Right forelimb (tissue), 1 donor: ENCODE measurements around the gene ARSJ.

ENCODE experiments used
- DNase-seq: peaks from one replicate; pipeline ENCODE4 v3.0.0-alpha.2; 2018

Gene ARSJ

DNA sequence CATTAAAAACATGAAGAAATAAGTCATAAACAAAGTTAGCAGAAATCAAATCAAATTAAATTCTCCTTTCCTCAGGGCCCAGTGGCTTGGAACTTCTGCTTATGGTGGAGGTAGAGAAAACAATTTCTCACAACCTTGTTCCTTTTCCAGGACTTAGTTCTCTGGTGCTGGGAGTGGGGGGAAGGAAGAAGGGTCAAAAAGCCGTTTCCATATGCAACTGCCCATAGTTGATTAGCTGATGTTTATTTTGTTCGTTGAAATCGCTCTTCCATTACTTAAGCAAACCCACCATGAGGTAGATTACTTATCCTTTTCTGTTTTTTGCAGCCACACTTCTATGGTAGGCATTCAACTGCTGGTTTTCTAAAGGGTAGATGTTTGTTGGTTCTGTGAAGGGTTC, 94.2 kb downstream of the ARSJ start:
- no peak for DNase-seq

DNA sequence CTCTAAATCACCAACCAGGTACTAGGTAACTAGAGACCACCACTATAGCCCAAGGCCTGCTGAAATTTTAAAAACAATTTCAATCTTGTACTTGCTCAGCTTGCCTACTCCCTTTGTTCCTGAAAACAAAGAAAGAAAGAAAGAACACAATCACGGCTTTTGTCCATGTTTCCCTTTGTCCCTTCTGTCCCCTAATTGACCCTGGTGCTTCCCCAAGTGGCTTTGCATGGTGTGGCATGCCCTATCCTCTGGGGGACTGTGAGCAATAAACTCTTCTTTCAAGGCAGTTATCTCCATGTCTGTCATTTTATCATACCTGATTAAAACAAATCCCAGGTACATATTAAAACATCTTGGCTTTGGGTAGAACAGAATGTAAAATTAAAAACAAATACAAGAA, 94.8 kb downstream of the ARSJ start:
- no peak for DNase-seq

DNA sequence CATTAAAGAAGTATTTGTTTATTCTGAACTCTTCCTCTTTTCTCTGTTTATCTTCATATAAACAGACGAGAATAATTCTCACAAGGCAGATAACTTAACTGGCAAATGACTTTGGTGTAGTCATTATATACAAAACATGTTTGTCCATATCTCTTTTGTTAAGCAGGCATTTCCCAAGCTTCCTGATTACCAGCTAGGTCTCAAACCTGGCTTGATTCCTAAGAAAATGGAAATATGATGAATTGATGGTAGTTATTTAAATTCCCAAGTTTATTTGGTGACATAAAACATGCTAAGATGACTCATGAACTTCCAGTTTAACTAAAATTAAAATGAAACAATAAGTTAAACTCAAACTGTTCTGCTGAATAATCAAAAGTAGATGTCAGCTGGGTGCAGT, 96.8 kb downstream of the ARSJ start:
- no peak for DNase-seq

DNA sequence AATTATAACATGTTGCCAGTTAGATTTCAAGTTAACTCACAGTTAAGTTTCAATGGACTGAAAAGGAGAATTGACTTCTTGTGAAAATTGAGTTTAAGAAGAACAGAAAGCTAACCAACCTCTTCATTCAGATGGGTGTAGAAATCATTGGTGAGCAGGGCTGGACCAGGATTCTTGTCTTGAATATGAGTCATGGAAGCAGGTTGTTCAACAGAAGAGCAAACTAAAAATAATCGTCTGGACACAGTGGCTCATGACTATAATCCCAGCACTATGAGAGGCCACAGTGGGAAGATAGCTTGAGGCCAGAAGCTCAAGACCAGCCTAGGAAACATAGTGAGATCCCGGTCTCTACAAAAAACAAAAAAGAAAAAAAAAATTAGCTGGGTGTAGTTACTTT, 98.2 kb downstream of the ARSJ start:
- DNase-seq = no peak

DNA sequence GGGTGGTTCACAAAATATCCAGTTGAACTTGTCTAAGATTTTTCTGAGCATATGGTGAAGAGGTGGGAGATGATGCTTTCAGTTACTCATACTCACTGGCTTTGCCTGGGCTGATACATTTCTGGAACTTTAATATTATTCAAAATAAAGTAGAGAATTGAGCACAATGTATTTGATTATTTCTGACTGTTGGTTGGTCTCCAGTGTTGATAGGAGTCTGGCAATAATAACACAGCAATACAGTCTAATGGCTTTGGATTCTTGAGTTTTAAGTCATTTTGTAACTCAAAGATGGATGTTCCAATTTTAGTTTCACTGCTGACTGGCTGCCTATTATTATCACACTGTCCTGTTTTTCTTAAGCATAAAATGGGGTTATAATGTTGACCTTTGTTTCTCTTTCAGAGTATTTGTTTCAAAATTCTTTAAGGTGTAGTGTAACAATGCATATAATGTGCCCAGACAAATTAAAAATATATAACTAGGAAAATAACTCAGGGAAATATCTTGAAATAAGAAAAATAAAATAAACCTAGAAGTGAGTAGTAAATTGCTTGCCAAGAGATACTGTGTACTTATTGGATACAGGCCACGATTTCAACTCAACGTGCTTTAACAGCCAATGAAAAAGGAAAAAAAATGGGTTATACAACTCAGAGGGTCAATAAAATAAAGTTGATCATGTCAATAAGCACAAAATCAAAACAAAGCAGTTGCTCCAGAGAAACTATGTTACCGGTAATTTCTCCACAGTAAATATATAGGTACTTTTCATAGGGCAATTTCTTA, 99.0 kb downstream of the ARSJ start:
- DNase-seq = no peak

DNA sequence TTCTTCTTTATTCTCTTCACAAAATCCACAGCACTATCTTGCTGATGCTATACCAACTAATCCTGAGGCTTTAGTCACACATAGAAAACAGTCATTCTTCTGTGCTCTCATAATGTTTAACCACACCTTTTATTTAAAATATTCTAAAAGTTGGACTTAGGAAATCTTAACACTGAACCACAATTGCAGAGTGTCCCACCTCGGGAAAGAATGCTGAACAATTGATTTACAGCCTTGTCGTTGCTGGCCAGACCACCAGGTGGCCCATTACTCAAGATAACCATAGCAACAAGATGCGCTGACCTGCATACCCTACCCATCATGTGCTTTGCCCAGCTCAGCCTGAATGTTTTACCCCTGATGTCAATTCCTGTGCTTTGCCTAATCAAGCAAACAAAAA, 100.8 kb downstream of the ARSJ start:
- no peak for DNase-seq

DNA sequence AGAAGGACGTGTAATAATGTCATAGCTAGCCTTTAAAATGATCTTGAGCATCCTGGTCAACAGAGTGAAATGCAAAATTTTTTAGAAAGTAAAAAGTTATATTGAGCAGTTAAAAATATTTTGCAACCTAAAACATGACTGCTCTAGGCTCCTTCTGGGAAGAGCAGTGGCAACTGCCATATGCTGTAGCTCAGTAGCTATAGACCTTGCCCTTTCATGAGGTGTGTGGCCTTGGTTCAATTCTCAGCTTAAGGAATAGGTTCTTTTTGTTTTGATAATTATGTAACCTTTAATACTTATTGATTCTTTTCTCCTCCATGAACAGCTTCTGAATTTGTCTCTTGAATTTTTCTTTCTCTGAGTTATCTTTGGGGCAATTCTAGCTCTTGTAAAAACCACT, 105.0 kb downstream of the ARSJ start:
- no peak for DNase-seq

DNA sequence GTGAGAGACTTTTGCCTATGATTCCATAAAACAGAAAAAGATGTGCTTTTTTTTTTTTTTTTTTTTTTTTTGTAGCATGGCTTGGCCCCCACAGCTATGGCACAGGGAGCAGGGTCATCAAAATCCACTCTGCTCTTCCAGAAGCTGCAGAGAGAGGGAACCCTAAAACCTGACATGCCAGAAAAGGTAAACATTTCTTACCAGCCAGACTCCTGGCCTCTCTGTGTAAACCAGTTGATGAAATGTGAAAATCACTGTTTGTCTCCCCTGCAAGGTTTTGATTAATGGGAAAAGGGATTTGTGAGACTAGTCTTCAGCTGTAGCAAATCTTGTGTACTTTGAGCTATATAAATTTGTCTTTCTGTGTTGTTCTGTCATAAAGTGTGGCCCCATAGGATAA, 105.9 kb downstream of the ARSJ start:
- no peak for DNase-seq

DNA sequence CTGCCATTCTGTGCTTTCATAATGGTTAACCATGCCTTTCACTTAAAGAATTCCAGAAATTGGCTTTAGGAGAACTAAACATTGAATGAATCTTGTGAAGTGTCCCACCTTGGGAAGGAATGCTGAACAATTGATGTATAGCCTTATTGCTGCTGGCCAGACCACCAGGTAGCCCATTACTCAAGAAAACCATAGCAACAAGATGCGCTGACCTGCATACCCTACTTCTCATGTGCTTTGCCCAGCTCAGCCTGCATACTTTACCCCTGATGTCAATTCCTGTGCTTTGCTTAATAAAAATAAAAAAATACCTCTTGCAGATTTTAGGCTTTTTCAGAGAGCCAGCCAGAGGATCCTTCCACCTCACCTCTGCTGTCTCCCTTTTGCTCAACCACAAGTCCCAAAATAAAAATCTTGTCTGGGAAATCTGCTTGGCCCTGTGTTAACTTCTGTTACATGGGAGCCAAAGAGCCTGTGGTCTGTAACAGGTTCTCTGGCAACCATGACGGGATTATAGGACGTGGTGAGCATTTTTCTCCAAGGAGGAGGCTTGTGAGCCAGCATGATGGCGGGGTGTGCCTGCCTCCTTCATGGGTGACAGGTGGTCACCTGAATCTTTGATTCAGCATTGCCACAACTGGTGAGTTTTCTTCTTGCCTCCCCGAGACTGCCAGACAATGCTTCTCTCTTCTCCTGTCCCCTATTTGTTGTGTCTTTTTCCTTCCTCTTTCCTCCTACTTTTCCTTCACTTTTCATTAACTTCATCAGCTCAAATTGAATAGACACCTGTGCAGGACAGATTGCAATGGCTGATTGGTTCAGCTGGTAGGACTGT, 106.8 kb downstream of the ARSJ start:
- no peak for DNase-seq

DNA sequence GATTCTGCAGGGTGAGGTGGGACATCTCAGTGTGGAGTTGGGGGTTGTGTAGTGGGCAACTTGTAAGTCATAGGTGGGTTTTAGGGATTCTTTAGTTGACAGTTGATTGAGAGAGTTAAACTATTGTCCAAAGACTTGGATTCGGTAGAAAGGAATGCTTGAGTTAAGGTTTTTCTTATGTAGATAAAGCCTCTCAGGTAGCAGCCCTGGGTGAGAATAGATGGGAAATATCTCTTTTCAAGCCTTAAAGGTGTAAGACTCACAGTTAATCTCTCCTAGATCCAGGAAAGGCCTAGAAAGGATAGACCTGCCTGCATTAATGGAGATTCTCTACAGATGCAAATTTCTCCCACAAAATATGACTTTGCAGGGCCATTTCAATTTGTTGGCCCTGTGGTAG, 108.4 kb downstream of the ARSJ start:
- no peak for DNase-seq

DNA sequence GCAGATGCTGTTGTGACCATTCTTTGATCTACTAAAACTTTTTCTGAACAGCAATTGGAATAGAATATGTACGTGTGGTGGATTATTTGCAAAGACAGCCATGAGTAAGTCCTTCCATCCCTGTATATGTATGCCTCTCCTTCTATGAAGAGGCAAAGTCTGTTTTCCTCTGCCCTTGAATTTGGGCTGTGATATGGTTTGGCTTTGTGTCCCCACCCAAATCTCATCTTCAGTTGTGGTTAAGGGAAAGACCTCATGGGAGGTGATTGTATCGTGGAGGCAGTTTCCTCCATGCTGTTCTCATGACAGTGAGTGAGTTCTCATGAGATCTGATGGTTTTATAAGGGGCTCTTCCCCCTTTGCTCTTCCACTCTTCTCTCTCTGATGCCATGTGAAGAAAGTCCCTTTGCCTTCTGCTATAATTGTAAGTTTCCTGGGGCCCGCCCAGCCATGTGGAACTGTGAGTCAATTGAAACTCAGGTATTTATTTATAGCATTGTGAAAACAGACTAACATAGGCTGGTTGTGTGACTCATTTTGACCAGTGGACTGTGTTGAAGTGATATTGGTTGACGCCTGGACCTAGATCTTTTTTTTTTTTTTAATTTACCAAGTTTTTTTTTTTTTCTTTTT, 109.6 kb downstream of the ARSJ start:
- DNase-seq = no peak

DNA sequence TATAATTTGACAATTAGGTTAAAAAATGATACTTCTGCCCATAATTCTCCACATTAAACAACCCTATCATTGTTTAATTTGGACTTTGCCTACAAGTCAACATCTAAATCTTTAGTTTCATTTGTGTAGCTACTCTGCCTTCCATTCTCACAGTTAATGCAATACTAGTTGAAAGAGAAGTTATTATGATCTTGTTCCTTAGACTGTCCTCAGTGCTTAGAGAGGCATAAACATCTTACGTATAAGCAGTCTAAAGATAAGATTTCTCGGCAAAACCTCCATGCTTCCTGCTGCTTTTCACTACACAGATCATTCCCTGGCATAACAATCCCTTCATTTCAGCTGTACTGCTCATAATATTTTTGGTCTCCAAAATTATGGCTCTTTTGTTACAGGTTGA, 112.8 kb downstream of the ARSJ start:
- DNase-seq = no peak

DNA sequence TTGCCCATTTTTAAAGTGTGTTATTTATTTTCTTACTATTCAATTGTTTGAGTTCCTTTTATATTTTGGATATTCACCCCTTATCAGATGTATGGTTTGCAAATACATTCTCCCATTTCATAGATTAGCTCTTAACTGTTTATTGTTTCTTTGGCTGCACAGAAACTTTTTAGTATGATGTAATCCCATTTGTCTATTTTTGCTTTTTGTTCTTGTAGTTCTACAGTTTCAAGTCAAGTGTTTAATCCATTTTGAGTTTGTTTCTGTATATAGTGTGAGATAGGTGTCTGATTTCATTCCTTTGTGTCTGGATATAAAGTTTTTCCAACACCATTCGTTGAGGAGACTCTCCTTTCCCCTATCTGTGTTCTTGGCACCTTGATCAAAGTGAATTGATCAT, 120.5 kb downstream of the ARSJ start:
- no peak for DNase-seq

DNA sequence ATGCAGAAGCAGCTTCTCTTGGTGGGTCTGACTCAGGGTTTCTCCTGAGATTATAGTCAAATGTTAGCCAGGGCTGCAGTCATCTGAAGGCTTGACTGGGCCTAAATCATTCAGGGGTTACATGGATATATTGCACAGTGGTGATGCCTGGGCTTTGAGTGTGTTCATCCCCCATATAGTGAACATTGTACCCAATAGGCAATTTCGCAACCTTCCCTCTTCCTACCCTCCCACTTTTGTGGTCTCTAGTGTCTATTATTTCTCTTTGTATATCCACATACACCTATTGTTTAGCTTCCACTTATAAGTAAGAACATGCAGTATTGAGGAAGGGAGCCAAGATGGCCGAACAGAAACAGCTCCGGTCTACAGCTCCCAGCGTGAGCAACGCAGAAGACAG, 127.6 kb downstream of the ARSJ start:
- DNase-seq = no peak
